H9 (cell line): Measurements from ENCODE around the gene RAB35. TPM values are rescaled to one million over a fixed set of nuclear protein-coding genes. Genes with fewer than 3 reads are reported as not detected.
A peak's percentile ranks its signal among the peaks of the same experiment; 100 is the strongest.

Experiments used
- DNase-seq: peaks from one replicate; pipeline ENCODE4 v3.0.0-alpha.2; 2017
- H2AFZ ChIP-seq: one replicate; pipeline ENCODE4 v1.6.1; 2013; ENCODE audit warnings: mild to moderate bottlenecking, low read length, control low read depth, moderate library complexity
- H2AK5ac ChIP-seq: 2 replicates; pipeline ENCODE4 v1.6.1; 2013; ENCODE audit warnings: low read length, control low read depth, mixed read lengths; ENCODE audit not compliant: insufficient read length
- H2BK120ac ChIP-seq: one replicate; pipeline ENCODE4 v1.6.1; 2013; ENCODE audit warnings: low read depth, mild to moderate bottlenecking, low read length, control low read depth, inconsistent platforms; ENCODE audit not compliant: poor library complexity, severe bottlenecking
- H2BK12ac ChIP-seq: 2 replicates; pipeline ENCODE4 v1.6.1; 2013; ENCODE audit warnings: low read length, control low read depth, mixed read lengths, low read depth; ENCODE audit not compliant: insufficient read length
- H2BK15ac ChIP-seq: 2 replicates; pipeline ENCODE4 v1.6.1; 2013; ENCODE audit warnings: low read depth, low read length, control low read depth
- H2BK20ac ChIP-seq: one replicate; pipeline ENCODE4 v1.6.1; 2013; ENCODE audit warnings: low read depth, mild to moderate bottlenecking, low read length, control low read depth, inconsistent platforms; ENCODE audit not compliant: poor library complexity, severe bottlenecking
- H2BK5ac ChIP-seq: 2 replicates; pipeline ENCODE4 v1.6.1; 2013; ENCODE audit warnings: low read length, control low read depth, mixed read lengths; ENCODE audit not compliant: insufficient read length
- H3K14ac ChIP-seq: 2 replicates; pipeline ENCODE4 v1.6.1; 2013; ENCODE audit warnings: low read length, control low read depth; ENCODE audit not compliant: insufficient read depth
- H3K18ac ChIP-seq: 2 replicates; pipeline ENCODE4 v1.6.1; 2013; ENCODE audit warnings: low read depth, mild to moderate bottlenecking, mixed read lengths, low read length, control low read depth; ENCODE audit not compliant: insufficient read length
- H3K23ac ChIP-seq: 2 replicates; pipeline ENCODE4 v1.6.1; 2013; ENCODE audit warnings: low read length, control low read depth, mixed read lengths, low read depth; ENCODE audit not compliant: insufficient read length
- H3K23me2 ChIP-seq: 2 replicates; pipeline ENCODE4 v1.6.1; 2013; ENCODE audit warnings: low read depth, mild to moderate bottlenecking, mixed read lengths, low read length, control low read depth; ENCODE audit not compliant: insufficient read length, poor library complexity, severe bottlenecking
- H3K27ac ChIP-seq: 2 replicates; pipeline ENCODE4 v1.5.1; 2013; ENCODE audit warnings: low read length, control low read depth, mixed read lengths, low read depth; ENCODE audit not compliant: insufficient read length
- H3K27me3 ChIP-seq: 2 replicates; pipeline ENCODE4 v1.6.1; 2013; ENCODE audit warnings: low read length, control low read depth, inconsistent platforms; ENCODE audit not compliant: insufficient read depth
- H3K4ac ChIP-seq: 2 replicates; pipeline ENCODE4 v1.6.1; 2013; ENCODE audit warnings: low read depth, mild to moderate bottlenecking, control low read depth, inconsistent platforms, low read length, moderate library complexity
- H3K4me1 ChIP-seq: 2 replicates; pipeline ENCODE4 v1.6.1; 2013; ENCODE audit warnings: low read length, control low read depth, inconsistent platforms; ENCODE audit not compliant: insufficient read depth
- H3K4me2 ChIP-seq: 2 replicates; pipeline ENCODE4 v1.6.1; 2013; ENCODE audit warnings: low read length, control low read depth, mixed read lengths; ENCODE audit not compliant: insufficient read length, insufficient read depth
- H3K56ac ChIP-seq: 2 replicates; pipeline ENCODE4 v1.6.1; 2013; ENCODE audit warnings: low read depth, mild to moderate bottlenecking, mixed read lengths, low read length, control low read depth; ENCODE audit not compliant: insufficient read length
- H3K79me1 ChIP-seq: 2 replicates; pipeline ENCODE4 v1.6.1; 2013; ENCODE audit warnings: low read depth, mild to moderate bottlenecking, moderate library complexity, low read length, control low read depth, inconsistent platforms; ENCODE audit not compliant: insufficient read depth, poor library complexity, severe bottlenecking
- H3K79me2 ChIP-seq: 2 replicates; pipeline ENCODE4 v1.6.1; 2013; ENCODE audit warnings: low read length, control low read depth, inconsistent platforms; ENCODE audit not compliant: insufficient read depth
- H3K9ac ChIP-seq: 2 replicates; pipeline ENCODE4 v1.6.1; 2013; ENCODE audit warnings: low read length, control low read depth, mixed read lengths; ENCODE audit not compliant: insufficient read length; ENCODE audit errors: extremely low read depth
- H3K9me3 ChIP-seq: one replicate; pipeline ENCODE4 v1.6.1; 2013; ENCODE audit warnings: low read depth, low read length, inconsistent platforms; ENCODE audit not compliant: control insufficient read depth
- H3T11ph ChIP-seq: one replicate; pipeline ENCODE4 v1.6.1; 2013; ENCODE audit warnings: mild to moderate bottlenecking, low read length, control low read depth, inconsistent platforms
- H4K20me1 ChIP-seq: one replicate; pipeline ENCODE4 v1.6.1; 2013; ENCODE audit not compliant: control insufficient read depth, insufficient read length, insufficient read depth
- H4K5ac ChIP-seq: 2 replicates; pipeline ENCODE4 v1.6.1; 2013; ENCODE audit warnings: low read depth, mild to moderate bottlenecking, mixed read lengths, low read length, control low read depth; ENCODE audit not compliant: insufficient read length
- H4K8ac ChIP-seq: replicated peaks from 2 replicates; pipeline ENCODE4 v1.6.1; 2013; ENCODE audit warnings: low read length, control low read depth, mixed read lengths, low read depth; ENCODE audit not compliant: insufficient read length
- H4K91ac ChIP-seq: 2 replicates; pipeline ENCODE4 v1.6.1; 2013; ENCODE audit warnings: low read depth, mild to moderate bottlenecking, moderate library complexity, mixed read lengths, low read length, control low read depth; ENCODE audit not compliant: insufficient read length
- H3K27ac Mint-ChIP-seq, 3 experiments: 2 replicates in 2 of 3; 3 replicates in 1 of 3; pipeline ENCODE4 v1.8.0; 2020 to 2021; ENCODE audit warnings: mixed read lengths in 3 of 3, mild to moderate bottlenecking in 1 of 3, moderate library complexity in 1 of 3
- H3K27me3 Mint-ChIP-seq: 2 replicates; pipeline ENCODE4 v1.8.0; 2021; ENCODE audit warnings: low read depth, mild to moderate bottlenecking, moderate library complexity, mixed read lengths
- H3K36me3 Mint-ChIP-seq, 3 experiments: 2 replicates in 2 of 3; 3 replicates in 1 of 3; pipeline ENCODE4 v1.8.0; 2020 to 2021; ENCODE audit warnings: low read depth in 3 of 3, mixed read lengths in 3 of 3; ENCODE audit not compliant: insufficient read depth in 1 of 3
- H3K4me1 Mint-ChIP-seq, 2 experiments: 2 replicates each; pipeline ENCODE4 v1.8.0; 2020; ENCODE audit warnings: mixed read lengths in 2 of 2
- H3K4me3 Mint-ChIP-seq, 2 experiments: 2 replicates in 1 of 2; 3 replicates in 1 of 2; pipeline ENCODE4 v1.8.0; 2020 to 2021; ENCODE audit warnings: mild to moderate bottlenecking in 2 of 2, mixed read lengths in 2 of 2, moderate library complexity in 1 of 2
- H3K9me3 Mint-ChIP-seq, 2 experiments: 2 replicates in 1 of 2; 3 replicates in 1 of 2; pipeline ENCODE4 v1.8.0; 2020; ENCODE audit warnings: mild to moderate bottlenecking in 2 of 2, mixed read lengths in 2 of 2, moderate library complexity in 1 of 2
- WGBS: extraction: QIAGEN DNeasy Blood & Tissue Kit; methylation state at CpG from one replicate; pipeline ENCODE4 v1.1.7; 2013; ENCODE audit warnings: missing lambda C conversion rate, low lambda C conversion rate, mixed read lengths; ENCODE audit not compliant: insufficient read length; ENCODE audit errors: extremely low coverage; 5-methylcytosine and 5-hydroxymethylcytosine counted together
- total RNA-seq: library from RNA; stranded (reverse); gene quantifications from 2 replicates; pipeline ENCODE4 v1.2.1, GENCODE V29; 2021
- TF ChIP-seq, protein P1 (sequence below): fragments of 200-600 bp; sonication (generic); conservative IDR thresholded peaks from 3 replicates; pipeline ENCODE4 v1.8.0; 2021; ENCODE audit warnings: antibody characterized with exemption, mild to moderate bottlenecking

RAB35 gene
- total RNA-seq, 1 experiment from 2014 or later: 60.0 TPM

DNA sequence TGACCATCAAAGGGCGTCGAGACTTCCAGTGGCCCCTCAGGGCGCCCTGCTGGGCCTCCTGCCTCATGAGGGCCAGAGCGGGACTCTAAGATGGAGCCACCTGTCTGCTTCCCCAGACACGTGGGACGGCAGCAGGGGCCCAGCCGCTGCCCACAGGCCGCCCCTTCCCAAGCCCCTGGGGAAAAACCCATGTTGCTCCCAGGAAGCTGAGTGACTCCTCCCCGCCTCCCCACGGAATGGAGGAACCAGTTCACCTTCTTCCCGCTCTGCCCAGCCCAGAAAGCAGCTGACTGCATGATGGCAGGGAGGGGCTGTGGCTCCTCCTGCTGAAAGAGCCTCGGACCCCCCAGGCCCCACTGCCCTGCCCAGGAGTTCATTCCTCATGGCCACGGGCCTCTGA lies 14.9 kb downstream of the RAB35 start:
- H3K27ac Mint-ChIP-seq: peak overlapping the region; percentile 17 to 96 (median 84); a peak in 6 of 7 replicates
- no peak overlapping the region for H3K27ac ChIP-seq
- no peak overlapping the region for H2BK120ac ChIP-seq
- no peak overlapping the region for H3K4me2 ChIP-seq
- no peak overlapping the region for H2AFZ ChIP-seq
- no peak overlapping the region; the same call in 1 of the 2 replicates for H3K14ac ChIP-seq
- H3K9me3 Mint-ChIP-seq: no peaks in the 10 kb centered on the region
- no peak overlapping the region for H4K91ac ChIP-seq
- WGBS: no CpG with 5 or more reads among the region's 13 CpGs
- TF ChIP-seq, protein P1, sequence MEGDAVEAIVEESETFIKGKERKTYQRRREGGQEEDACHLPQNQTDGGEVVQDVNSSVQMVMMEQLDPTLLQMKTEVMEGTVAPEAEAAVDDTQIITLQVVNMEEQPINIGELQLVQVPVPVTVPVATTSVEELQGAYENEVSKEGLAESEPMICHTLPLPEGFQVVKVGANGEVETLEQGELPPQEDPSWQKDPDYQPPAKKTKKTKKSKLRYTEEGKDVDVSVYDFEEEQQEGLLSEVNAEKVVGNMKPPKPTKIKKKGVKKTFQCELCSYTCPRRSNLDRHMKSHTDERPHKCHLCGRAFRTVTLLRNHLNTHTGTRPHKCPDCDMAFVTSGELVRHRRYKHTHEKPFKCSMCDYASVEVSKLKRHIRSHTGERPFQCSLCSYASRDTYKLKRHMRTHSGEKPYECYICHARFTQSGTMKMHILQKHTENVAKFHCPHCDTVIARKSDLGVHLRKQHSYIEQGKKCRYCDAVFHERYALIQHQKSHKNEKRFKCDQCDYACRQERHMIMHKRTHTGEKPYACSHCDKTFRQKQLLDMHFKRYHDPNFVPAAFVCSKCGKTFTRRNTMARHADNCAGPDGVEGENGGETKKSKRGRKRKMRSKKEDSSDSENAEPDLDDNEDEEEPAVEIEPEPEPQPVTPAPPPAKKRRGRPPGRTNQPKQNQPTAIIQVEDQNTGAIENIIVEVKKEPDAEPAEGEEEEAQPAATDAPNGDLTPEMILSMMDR: no peak
- H3K4me1 Mint-ChIP-seq: peaks cover 19 to 21% of the 10 kb centered on the region in 2 experiments
- no peak overlapping the region for H2BK12ac ChIP-seq
- no peak overlapping the region for H4K5ac ChIP-seq
- peaks cover 20 to 53% (median 51%) of the 10 kb centered on the region in 3 experiments; a peak in 6 of 7 replicates for H3K36me3 Mint-ChIP-seq
- H4K20me1 ChIP-seq: no peaks in the 10 kb centered on the region
- no peaks in the 10 kb centered on the region for H3K79me1 ChIP-seq
- H3T11ph ChIP-seq: no peak overlapping the region
- no peak for DNase-seq
- H3K27me3 ChIP-seq: no peaks in the 10 kb centered on the region
- no peak overlapping the region for H4K8ac ChIP-seq
- H2BK20ac ChIP-seq: no peak overlapping the region
- no peak overlapping the region for H3K56ac ChIP-seq
- no peak overlapping the region for H3K18ac ChIP-seq
- H3K9ac ChIP-seq: no peak overlapping the region
- no peaks in the 10 kb centered on the region for H3K9me3 ChIP-seq
- no peak overlapping the region for H3K4ac ChIP-seq
- no peak overlapping the region for H3K4me3 Mint-ChIP-seq
- no peaks in the 10 kb centered on the region for H3K27me3 Mint-ChIP-seq
- H2BK5ac ChIP-seq: no peak overlapping the region
- H3K79me2 ChIP-seq: no peaks in the 10 kb centered on the region; the same call in 1 of the 2 replicates
- H2BK15ac ChIP-seq: no peak overlapping the region
- no peak overlapping the region for H3K23ac ChIP-seq
- H3K4me1 ChIP-seq: no peaks in the 10 kb centered on the region
- no peak overlapping the region for H2AK5ac ChIP-seq
- no peaks in the 10 kb centered on the region for H3K23me2 ChIP-seq
